Measurements from ENCODE around the gene CHRM5.
"Not testable (repeated sequence)": the region's sequence is repeated elsewhere in the genome, so short reads cannot be mapped to it uniquely, and the experiment has no call there.

Gene CHRM5

DNA sequence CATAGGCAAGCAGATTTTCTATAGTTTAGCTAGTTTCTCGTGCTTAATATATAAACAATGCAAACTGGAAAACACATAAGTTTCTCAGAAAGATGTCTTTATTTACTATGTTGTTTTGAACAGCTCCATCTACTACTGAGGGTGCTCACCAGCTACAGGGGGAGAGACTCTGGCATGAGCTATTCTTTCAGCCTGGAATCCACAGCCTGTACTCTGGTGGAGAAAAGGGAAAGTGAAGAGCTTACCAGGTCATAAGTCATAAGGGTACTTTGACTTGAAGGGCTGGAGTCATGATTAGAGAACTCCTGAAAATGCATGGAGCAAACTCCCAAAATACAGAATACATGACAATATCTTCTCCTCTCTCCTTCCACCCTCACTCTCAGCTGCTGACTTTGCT lies 75.1 kb downstream of the CHRM5 start:
- DNase-seq (ENCODE audit: low read depth): no peak

GRCh38 chr15:34043813-34044212 lies 75.5 kb downstream of the CHRM5 start:
- no peak for DNase-seq (ENCODE audit: low read depth)

- no peak for DNase-seq (ENCODE audit: low read depth)
Observed at GRCh38 chr15:34046471-34047145, 78.3 kb downstream of the CHRM5 start.

- no peak for DNase-seq (ENCODE audit: low read depth)
Observed at GRCh38 chr15:34047893-34048775, 79.8 kb downstream of the CHRM5 start.

DNA sequence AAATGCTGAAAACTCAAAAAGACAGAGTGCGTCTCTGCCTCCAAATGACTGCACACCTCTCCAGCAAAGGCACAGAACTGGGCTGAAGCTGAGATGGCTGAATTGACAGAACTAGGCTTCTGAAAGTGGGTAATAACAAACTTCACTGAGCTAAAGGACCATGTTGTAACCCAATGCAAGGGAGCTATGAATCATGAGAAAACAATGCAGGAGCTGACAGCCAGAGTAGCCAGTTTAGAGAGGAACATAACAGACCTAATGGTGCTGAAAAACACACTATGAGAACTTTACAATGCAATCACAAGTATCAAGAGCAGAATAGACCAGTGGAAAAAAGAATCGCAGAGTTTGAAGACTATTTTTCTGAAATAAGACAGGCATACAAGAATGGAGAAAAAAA lies 80.8 kb downstream of the CHRM5 start:
- no peak for DNase-seq (ENCODE audit: low read depth)

DNA sequence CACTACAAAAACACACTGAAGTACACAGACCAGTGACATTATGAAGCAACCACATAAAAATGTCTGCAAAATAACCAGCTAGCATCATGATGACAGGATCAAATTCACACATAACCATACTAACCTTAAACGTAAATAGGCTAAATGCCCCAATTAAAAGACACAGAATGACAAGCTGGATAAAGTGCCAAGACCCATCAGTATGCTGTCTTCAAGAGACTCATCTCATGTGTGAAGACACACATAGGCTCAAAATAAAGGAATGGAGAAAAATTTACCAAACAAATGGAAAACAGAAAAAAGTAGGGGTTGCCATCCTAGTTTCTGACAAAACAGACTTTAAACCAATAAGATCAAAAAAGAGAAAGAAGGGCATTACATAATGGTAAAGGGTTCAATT lies 82.1 kb downstream of the CHRM5 start:
- not testable (repeated sequence) for DNase-seq (ENCODE audit: low read depth)

GRCh38 chr15:34054081-34054707 lies 85.9 kb downstream of the CHRM5 start:
- no peak for DNase-seq (ENCODE audit: low read depth)

GRCh38 chr15:34055868-34056595 lies 87.7 kb downstream of the CHRM5 start:
- no peak for DNase-seq (ENCODE audit: low read depth)

DNA sequence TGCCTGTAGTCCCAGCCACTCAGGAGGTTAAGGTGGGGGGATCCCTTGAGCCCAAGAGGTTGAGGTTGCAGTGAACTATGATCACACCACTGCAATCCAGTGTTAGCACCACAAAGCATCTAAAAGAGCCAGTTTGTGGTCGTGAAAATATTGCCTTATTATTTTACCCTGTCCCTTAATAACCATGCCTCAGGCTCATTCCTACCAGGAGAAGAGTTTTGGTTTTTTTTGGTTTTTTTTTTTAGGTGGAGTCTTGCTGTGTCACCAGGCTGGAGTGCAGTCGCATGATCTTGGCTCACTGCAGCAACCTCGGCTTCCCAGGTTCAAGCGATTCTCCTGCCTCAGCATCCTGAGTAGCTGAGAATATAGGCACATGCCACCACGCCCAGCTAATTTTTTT lies 88.6 kb downstream of the CHRM5 start:
- DNase-seq (ENCODE audit: low read depth): no peak

GRCh38 chr15:34059476-34059875 lies 91.2 kb downstream of the CHRM5 start:
- DNase-seq (ENCODE audit: low read depth): no peak

DNA sequence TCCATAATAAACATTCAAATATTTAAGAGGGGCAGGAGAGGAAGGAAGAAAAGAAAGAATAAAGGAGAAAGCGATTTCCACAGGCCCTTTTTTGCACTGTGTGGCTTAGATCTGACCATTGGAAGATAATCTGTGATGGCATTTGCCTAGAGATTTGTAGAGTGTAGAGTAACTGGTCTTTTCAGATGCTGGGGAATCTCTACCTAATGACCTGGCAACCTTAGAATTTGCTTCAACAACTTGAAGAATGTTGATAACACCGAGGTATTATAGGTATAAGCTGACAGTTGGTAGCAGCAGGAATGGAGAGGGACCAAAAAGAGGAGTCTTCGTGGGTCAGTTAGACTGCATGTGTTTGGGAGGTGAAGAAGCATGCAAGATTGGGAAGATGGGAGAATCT lies 91.6 kb downstream of the CHRM5 start:
- no peak for DNase-seq (ENCODE audit: low read depth)

DNA sequence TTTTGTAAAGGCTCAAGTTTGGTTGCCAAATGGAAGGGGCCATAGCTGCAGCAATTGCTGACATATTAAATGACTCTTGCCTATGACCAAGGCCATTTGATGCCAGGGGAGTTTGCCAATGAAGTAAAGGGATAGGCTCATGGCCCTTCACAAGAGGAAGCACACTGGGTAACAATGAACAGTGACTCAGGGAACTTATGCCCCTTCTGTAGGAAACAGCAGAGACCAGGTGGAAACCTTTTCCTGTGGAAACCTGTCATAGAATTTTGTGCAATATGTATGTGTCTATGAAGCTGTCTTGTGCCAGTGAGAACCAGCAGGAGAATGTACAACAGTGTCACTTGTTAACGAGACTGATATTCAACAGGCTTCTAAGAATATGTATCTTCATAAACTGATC lies 96.1 kb downstream of the CHRM5 start:
- no peak for DNase-seq (ENCODE audit: low read depth)

DNA sequence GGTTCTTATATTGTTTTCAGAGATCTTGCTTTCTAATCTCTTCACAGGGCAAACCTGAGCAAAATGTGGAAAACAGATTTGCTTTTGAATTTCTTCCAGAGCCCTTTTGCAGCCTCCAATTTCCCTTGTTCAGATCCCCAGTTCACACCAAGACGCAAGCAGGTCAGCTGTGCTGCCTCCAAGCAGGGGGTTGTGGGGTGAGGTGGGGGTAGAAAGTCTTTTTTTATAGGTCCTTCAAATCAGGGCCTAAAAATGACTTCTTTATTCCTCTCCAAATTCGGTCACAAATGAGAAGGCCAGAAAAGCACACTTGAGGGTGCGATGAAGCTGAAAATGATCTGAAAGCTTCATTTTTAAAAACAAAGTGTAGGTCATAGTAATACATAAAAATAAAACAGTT lies 97.0 kb downstream of the CHRM5 start:
- no peak for DNase-seq (ENCODE audit: low read depth)

DNA sequence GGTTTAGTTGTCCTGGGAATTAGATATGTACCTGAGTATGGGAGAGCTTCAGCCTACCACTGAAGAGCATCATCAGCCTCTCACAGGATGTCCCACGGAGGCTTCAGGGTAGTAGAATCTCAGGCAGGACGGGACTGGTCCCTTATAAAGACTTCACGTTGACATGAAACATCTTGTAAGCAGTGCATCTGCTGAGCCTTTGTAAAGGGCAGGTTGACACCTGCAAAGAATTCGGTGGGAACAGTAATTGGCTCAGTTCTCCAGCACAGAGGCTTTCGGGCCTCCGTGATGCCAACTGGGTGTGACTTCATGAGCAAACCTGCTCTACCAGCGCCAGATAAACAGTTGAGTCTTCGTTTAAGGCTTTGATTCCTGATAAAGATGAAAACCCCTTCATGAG lies 97.6 kb downstream of the CHRM5 start:
- no peak for DNase-seq (ENCODE audit: low read depth)

DNA sequence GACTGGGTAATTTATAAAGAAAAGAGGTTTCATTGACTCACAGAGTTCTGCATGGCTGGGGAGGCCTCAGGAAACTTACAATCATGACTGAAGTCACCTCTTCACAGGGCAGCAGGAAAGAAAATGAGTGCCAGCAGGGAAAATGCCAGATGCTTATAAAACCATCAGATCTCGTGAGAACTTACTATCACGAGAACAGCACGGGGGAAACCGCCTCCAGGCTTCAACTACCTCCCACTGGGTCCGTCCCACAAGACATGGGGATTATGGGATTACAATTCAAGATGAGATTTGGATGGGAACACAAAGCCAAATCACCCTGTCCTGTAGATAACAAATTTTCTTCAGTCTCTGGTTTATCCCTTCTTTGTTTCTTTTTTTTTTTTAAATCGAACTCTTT lies 101.7 kb downstream of the CHRM5 start:
- no peak for DNase-seq (ENCODE audit: low read depth)

GRCh38 chr15:34076785-34077184 lies 108.5 kb downstream of the CHRM5 start:
- no peak for DNase-seq (ENCODE audit: low read depth)

DNA sequence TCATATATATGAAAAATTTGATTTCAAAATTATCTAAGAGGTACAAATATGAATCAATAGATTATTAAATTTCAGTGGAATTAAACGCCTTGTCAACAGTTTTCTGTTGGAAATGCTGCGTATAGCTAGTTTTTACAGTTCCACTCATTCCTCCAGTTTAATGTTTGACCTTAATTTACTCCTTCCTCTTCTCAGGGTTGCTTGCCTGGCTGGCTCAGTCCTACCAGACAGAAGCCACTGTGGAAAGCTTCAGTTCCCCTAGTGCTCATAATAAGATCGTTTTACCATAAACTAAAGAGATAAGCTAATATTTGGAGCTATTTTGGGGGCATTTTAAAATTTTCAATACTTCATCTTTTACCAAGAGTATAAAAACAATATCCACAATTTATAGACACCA lies 110.6 kb downstream of the CHRM5 start:
- DNase-seq (ENCODE audit: low read depth): no peak

DNA sequence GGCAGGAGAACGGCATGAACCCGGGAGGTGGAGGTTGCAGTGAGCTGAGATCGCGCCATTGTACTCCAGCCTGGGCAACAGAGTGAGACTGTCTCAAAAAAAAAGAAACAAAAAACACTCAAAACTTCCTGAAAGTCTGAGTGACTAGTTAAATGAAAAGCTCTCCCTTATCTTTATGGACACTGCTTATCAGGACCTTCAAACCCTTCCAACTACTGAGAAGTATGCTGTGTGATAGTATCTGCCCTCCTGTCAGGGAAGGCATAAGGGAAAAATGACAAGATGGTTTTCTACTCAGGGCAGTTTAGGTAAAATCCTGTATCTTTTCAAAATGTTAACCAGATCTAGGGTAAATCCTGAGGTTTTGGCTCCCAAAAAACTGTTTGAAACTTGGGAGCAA lies 111.6 kb downstream of the CHRM5 start:
- DNase-seq (ENCODE audit: low read depth): no peak

DNA sequence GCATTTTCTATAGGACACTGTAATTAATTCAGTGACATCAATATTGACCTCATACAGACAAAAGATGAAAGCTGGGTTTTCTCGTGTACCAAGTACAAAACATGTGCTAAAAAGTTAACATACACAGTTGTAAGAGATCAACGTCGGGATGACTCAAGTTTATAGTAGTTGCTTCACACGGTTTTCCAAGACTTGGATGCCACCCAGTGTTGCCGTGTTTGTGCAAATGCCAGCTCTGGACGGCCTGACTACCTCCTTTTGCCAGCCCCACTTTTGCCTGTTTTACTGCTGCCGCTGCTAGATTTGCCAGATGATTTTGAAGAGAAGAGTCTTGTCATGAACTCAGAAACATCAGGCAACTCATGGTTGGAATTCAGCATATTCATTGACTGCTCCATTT lies 115.8 kb downstream of the CHRM5 start:
- DNase-seq (ENCODE audit: low read depth): no peak

DNA sequence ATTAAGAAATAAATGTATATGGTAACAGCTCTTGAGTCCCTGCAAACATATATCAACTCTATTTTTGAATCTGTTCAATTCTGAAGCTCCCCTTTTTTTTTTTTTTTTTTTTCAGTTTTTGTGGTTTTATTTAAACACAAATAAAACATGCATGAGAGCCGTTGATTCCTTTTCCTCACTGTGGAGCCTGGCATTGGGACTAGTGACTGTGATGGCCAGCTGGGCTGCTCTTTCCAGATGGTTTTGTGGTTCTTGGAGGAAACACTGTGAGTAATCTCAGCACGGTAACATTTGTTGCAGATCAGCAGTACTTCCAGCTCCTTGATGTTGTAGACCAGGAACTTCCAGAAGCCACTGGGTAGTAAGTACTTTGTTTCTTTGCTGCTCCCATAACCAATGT lies 117.4 kb downstream of the CHRM5 start:
- DNase-seq (ENCODE audit: low read depth): no peak

DNA sequence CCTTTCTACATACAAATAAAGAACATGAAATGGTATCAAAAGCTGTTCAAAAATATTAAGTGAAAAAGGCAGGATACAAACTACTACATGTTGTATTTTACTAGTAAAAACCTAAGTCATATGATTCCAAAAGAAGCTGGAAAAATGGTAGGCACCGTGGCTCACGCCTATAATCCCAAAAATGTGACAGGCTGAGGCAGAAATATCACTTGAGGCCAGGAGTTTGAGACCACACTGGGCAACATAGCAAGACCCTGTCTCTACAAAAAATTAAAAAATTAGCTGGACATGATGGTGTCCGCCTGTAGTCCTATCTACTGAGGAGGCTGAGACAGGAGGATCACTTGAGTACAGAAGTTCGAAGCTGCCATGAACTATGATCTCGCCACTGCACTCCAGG lies 131.6 kb downstream of the CHRM5 start:
- DNase-seq (ENCODE audit: low read depth): no peak

DNA sequence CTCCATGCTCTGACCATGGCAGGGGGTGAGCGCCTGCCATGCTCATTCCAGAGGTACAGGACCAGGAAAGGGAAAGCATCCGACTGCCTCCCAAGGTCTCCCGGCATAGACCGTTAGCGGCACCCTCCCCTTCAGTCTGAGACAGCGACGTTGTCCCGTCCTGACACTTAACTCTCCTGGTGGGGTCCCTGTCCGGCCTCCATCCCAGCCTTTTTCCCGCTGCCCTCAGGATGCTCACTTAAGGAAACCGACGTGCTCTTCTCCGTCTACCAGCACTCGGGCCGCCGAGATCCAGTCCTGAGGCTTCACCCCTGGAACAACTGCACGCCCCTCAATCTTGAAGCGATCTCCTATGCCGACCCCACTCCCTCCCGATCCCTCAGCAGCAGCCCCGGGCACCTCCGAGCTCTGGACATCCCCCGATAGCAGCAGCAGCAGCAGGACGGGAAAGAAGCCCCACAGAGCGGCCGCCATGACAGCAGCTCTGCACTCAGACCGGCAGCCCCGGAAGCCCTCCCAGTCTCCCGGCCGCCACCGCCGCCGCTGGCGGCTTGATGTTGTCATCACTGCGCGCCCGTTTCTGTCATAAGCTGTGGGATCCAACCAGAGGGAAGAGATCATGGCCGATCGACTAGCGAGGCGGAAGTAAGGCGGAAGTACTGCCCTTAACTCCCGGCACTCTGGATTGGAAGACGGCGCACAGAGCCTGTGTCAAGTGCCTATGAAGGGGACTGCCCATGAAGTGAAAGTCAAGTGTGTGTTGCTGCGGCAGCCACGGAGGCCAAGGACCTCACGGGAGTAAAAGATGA lies 133.3 kb downstream of the CHRM5 start, which contains the start of the genes EMC7 and PGBD4:
TSS of gene EMC7 (minus strand) at position 497 of the 809 bp plus-strand sequence. CDS start at position 474, 23 bp downstream.
TSS of gene PGBD4 (plus strand) at position 718 of the 809 bp plus-strand sequence. CDS start 449 bp downstream, outside the sequence.
- peak; percentile 99 for DNase-seq (ENCODE audit: low read depth)

All from stimulated activated CD8-positive, alpha-beta memory T cell treated with anti-CD3 and anti-CD28 coated beads, Interleukin-12 subunit alpha, Interleukin-12 subunit beta, amount 100 ng/mL, for 1 hour (primary cell).